Right ventricle myocardium inferior (tissue), 1 donor: ENCODE measurements around the gene SMAD6. TPM values are rescaled to one million over a fixed set of nuclear protein-coding genes. Genes with fewer than 3 reads are reported as not detected.

Experiments
- ATAC-seq: fragments of 200-7000 bp; cut with Tn5 transposase; one replicate; pipeline ENCODE4 v1.9.1; 2020; ENCODE audit warnings: mild to moderate bottlenecking, moderate library complexity
- DNase-seq: peaks from one replicate; pipeline ENCODE4 v3.0.0; 2021; ENCODE audit errors: missing footprints
- intact Hi-C: fragments of 100-400 bp; cut with DNase I; formaldehyde crosslinking; loops from one replicate; pipeline ENCODE4 v1.11.0; 2022
- long read RNA-seq: library from polyadenylated mRNA; unstranded; transcript quantifications from one replicate; pipeline ENCODE4 v2.0.0, GENCODE V29; 2021
- total RNA-seq: library from RNA; stranded (reverse); fragmentation: NEBNext Ultra II Directional; extraction: Animal tissue kit (Norgen Biotek cat#: 25700); gene quantifications from one replicate; pipeline ENCODE4 v1.2.1, GENCODE V29; 2021
- donor health status: DM: no; HTN: yes; CAD: no; lungs with severe emphysema.

SMAD6 gene
- total RNA-seq = 16.2 TPM
- long read RNA-seq, full-length matches to known transcripts = 17 of 21 reads
- long read RNA-seq, partial matches to known transcripts = 0 of 21 reads
- long read RNA-seq, other reads (novel, unspliced or antisense) = 4 of 21 reads

DNA sequence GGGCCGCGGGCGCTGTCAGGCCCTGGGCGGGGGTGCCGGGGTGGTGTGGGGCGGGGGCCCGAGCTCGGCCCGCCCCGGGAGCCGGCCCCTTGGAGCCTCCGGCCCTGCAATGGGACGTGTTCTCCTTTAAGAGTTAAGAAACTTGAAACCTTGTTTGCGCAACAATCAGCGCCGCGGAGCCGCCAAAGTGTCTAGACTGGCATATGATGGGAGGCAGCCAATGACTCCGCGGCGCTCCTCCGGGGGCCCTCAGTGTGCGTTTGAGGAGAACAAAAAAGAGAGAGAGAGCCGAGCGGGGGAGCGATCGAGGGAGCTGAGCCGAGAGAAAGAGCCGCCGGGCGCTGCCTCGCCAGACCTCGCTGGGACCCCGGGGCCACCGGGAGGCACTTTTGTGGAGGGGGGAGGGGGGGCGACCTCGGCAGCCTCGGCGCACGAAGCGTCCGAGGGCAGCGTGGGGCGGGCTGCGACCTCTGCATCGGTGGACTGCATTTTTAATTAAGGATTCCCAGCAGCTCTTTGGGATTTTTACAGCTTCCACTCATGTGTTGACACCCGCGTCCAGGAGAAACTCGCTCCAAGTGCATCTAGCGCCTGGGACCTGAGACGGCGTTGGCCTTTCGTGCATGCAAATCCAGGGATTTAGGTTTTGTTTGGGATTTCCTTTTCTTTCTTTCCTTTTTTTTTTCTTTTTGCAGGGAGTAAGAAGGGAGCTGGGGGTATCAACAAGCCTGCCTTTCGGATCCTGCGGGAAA lies at the start of gene SMAD6:
SMAD6 (plus strand) TSS at position 202 of the 752 bp plus-strand sequence. CDS start 1,023 bp downstream, outside the sequence.
- intact Hi-C loops = loop anchor here (1.0 to 2.0 kb wide), 2 partner anchors 61 to 149 kb away; no protein-coding TSS in a partner anchor
- ATAC-seq = peak; percentile 79
- DNase-seq = peak; percentile 96

GRCh38 chr15:66652806-66653205 lies 49.2 kb upstream of the SMAD6 start:
- intact Hi-C loops = no loop called here
- no peak for ATAC-seq
- DNase-seq = no peak

- no peak for ATAC-seq
- intact Hi-C loops = no loop called here
- peak; percentile 26 for DNase-seq
Observed at GRCh38 chr15:66653398-66653797, 48.6 kb upstream of the SMAD6 start.

DNA sequence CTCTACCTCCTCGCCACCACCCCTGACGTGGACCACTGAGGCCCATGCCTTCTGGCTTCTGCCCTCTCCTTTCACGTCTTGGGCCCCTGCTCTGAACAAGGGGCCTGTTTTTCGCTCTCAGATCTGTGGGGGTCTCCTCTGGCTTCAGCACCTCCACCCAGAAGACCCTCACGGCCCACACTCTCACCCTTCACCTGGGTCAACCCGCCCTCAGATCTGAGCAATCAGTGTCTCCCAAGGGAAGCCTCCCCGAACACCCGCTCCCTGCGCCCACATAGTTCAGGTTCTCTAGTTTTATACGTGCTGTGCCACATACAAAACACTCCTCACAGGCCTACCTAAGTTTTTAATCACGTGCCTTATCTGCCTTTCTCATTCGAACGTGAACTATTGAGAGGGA lies 48.2 kb upstream of the SMAD6 start:
- peak; percentile 48 for DNase-seq
- no peak for ATAC-seq

DNA sequence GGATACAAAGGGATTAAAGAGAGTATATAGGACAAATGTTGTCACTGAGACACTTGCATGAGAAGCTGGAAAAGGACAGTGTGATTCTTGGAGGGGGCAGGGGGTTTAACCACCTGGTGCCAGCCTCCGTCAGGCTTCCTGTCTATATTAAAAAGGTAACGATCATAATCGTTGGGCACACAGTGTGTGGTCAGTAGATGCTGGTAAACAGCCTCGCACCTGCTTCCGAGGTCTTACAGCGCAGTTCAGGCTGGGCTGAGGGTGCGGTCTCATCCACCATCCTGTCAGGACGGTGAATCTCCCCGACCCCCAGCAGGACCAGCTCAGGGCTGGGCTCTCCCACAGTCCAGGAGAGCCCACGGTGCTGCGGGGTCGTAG lies 47.7 kb upstream of the SMAD6 start:
- DNase-seq = no peak
- intact Hi-C loops = no loop called here
- ATAC-seq = no peak

More for the DNA sequence above, 48.2 kb upstream of the SMAD6 start:
- intact Hi-C loops = no loop called here

GRCh38 chr15:66654739-66655375 lies 47.2 kb upstream of the SMAD6 start:
- DNase-seq = peak; percentile 69
- ATAC-seq = peak; percentile 55
- intact Hi-C loops = loop anchor here (5.0 kb wide), 1 partner anchor 38 kb away; no protein-coding TSS in a partner anchor

DNA sequence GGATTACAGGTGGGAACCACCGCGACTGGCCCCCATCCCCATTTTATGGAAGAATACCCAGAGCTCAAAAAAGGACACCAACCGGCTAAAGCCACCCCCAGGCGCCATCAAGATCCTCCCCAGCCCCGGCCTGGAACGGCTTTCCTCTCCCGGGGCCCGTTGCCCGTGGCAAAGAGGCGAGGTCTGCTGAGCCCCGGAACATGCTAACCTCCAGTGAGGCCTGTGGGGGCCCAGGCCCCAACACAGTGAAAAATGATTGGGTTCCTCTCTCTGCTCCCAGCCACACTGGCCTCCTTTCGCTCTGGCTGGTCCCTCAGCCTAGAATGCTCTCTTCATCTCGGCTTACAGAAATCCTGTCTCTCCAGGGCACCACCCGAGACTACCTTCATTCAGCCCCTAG lies 46.5 kb upstream of the SMAD6 start:
- intact Hi-C loops = loop anchor here (5.0 kb wide), 1 partner anchor 38 kb away; no protein-coding TSS in a partner anchor

DNA sequence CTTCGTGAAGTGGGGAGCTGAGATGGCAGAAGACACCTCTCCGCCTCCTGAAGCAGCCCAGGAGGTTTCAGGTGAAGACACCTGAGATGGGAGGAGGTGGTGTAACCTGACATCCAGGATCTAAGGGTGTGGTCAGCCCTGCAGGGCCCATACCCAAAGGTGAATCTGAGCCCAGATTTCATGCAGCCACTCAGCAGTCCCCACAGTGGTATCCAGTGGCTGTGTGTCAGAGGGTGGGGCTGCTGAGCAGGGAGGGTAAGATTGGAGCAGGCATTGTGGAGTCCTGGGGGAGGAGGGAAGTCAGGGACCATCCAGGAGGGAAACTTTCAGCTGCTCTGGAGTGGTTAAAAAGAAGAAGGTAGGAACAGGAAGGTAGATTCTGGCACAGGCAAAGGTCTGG lies 46.0 kb upstream of the SMAD6 start:
- intact Hi-C loops = loop anchor here (5.0 kb wide), 1 partner anchor 39 kb away; no protein-coding TSS in a partner anchor
- ATAC-seq (no peak), DNase-seq (peak; percentile 22)

More for the DNA sequence above, 46.5 kb upstream of the SMAD6 start:
- ATAC-seq (no peak), DNase-seq (peak; percentile 59)

- no peak for ATAC-seq
- DNase-seq = peak; percentile 14
- intact Hi-C loops = loop anchor here (5.0 kb wide), 1 partner anchor 40 kb away; no protein-coding TSS in a partner anchor
Observed at GRCh38 chr15:66657185-66658020, 44.6 kb upstream of the SMAD6 start.

GRCh38 chr15:66658044-66658443 lies 44.0 kb upstream of the SMAD6 start:
- ATAC-seq (no peak), DNase-seq (peak; percentile 15)
- intact Hi-C loops = loop anchor here (5.0 kb wide), 1 partner anchor 41 kb away; no protein-coding TSS in a partner anchor

DNA sequence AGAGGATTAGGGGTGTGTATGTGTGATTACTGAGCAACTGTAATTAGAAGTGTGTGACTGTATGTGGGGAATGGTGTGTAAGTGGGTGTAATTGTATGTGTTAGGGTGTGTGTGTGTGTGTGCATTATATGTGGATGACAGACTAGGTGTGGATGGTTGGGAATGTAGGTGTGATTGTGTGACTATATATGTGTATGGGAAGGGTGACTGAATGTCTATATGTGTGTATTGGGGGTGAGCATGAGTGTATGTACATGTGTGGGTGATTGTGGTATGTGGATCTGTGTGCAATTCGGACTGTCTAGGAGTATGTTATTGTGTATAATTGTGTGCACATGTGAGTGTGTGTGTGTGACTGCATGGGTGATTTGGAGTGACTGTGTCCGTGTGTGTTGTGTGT lies 43.2 kb upstream of the SMAD6 start:
- intact Hi-C loops = loop anchor here (5.0 kb wide), 1 partner anchor 42 kb away; no protein-coding TSS in a partner anchor
- ATAC-seq (no peak), DNase-seq (no peak)

DNA sequence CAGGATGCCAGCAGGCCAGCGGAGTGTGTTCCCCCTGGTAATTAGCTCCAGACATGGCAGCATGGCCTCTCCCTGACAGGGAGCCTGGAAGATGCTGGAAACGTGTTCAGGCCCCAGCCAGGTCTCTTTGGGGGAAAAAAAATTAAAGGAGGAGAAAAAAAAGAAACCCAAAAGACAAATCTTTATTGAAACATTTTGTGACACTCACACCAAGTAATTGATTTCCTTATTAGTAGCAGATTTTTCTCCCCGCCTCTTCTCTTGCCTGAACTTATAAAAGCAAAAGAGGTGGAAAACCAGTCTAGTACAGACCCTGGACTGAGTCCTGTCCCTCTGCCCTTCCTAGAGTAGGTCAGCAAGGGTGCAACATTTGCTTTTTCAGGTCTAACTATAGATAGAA lies 42.7 kb upstream of the SMAD6 start:
- DNase-seq (peak; percentile 9), ATAC-seq (no peak)
- intact Hi-C loops = loop anchor here (5.0 kb wide), 1 partner anchor 42 kb away; no protein-coding TSS in a partner anchor

GRCh38 chr15:66661432-66662096 lies 40.5 kb upstream of the SMAD6 start:
- DNase-seq (peak; percentile 80), ATAC-seq (peak; percentile 56)
- intact Hi-C loops = loop anchor here (2.0 kb wide), 1 partner anchor 37 kb away; no protein-coding TSS in a partner anchor

DNA sequence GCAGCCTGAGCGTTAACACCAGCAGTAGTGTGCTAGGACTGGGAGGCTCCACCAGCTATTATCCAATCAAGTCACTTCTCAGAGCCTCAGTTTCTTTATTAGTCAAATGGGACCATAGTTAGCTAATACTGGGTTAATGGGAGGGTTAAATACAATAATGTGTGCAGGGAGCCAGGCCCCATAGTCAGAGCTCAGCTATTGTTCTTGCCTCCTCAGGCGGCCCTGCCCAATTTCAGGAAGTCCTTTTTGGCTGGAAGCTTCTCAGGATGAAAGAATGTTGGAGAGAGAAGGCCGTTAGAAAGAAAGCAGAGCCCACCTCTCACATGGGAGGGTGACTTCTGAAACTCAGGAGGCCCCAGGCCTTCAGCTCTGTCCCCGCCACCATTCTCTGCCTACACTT lies 39.5 kb upstream of the SMAD6 start:
- intact Hi-C loops = loop anchor here (2.0 kb wide), 1 partner anchor 36 kb away; no protein-coding TSS in a partner anchor
- DNase-seq (no peak), ATAC-seq (no peak)

- no peak for DNase-seq
- intact Hi-C loops = loop anchor here (2.0 kb wide), 1 partner anchor 35 kb away; no protein-coding TSS in a partner anchor
- no peak for ATAC-seq
Observed at GRCh38 chr15:66663664-66664063, 38.4 kb upstream of the SMAD6 start.

DNA sequence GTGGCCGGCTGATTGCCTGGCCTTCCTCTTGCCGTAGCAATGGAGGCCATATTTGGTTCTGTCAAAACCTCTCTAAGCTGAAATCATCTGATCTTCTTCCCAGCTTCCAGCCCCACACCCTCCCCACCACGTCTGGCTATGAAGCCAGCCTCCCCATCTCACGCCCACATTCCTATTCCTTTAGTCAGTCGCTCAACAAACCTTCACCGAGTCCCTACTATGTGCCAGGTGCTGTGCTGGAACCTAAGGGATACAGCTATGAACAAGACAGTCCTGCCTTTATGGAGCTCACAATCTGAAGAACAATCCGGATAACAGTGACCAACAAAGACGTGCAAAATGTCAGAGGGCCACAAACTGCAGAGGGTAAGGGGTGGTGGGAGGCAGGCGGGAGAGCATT lies 31.9 kb upstream of the SMAD6 start:
- intact Hi-C loops = no loop called here
- ATAC-seq = no peak

GRCh38 chr15:66670762-66671580 lies 31.1 kb upstream of the SMAD6 start:
- ATAC-seq (no peak), DNase-seq (no peak)
- intact Hi-C loops = no loop called here

More for the DNA sequence above, 31.9 kb upstream of the SMAD6 start:
- DNase-seq = no peak
